DOHH2 (cell line): ENCODE data around the gene FLNB.

ENCODE experiments used
- H3F3A ChIP-seq: fragments of 200-600 bp; sonication (generic), shearing (Covaris generic); 2 replicates; pipeline ENCODE4 v1.6.0; 2016; ENCODE audit warnings: antibody characterized with exemption, mild to moderate bottlenecking; ENCODE audit not compliant: control insufficient read depth, insufficient read depth
- H3K27ac ChIP-seq: fragments of 200-600 bp; sonication (generic); 2 replicates; pipeline ENCODE4 v1.5.1; 2014; ENCODE audit warnings: low read depth, mild to moderate bottlenecking, low read length, moderate library complexity
- H3K27me3 ChIP-seq: fragments of 200-600 bp; sonication (generic); 2 replicates; pipeline ENCODE4 v1.6.1; 2014; ENCODE audit warnings: mild to moderate bottlenecking, low read length, mixed read lengths; ENCODE audit not compliant: control insufficient read depth
- H3K36me3 ChIP-seq: fragments of 200-600 bp; sonication (generic); 2 replicates; pipeline ENCODE4 v1.6.1; 2014; ENCODE audit warnings: mild to moderate bottlenecking, low read length, moderate library complexity, mixed read lengths; ENCODE audit not compliant: control insufficient read depth
- H3K4me1 ChIP-seq: fragments of 200-600 bp; sonication (generic); 2 replicates; pipeline ENCODE4 v1.6.1; 2014; ENCODE audit warnings: mild to moderate bottlenecking, low read length, mixed read lengths; ENCODE audit not compliant: control insufficient read depth
- H3K4me2 ChIP-seq: fragments of 200-600 bp; sonication (generic); 2 replicates; pipeline ENCODE4 v1.6.0; 2014; ENCODE audit warnings: mild to moderate bottlenecking, low read length, moderate library complexity
- H3K4me3 ChIP-seq: fragments of 200-600 bp; sonication (generic); 2 replicates; pipeline ENCODE4 v1.5.1; 2014; ENCODE audit warnings: mild to moderate bottlenecking, low read length, mixed read lengths
- H3K79me2 ChIP-seq: fragments of 200-600 bp; sonication (generic); 2 replicates; pipeline ENCODE4 v1.6.1; 2014; ENCODE audit warnings: mild to moderate bottlenecking, low read length, mixed read lengths; ENCODE audit not compliant: control insufficient read depth
- H3K9me2 ChIP-seq: fragments of 200-600 bp; sonication (generic); replicated peaks from 2 replicates; pipeline ENCODE4 v1.6.1; 2014; ENCODE audit warnings: mild to moderate bottlenecking, low read length, mixed read lengths; ENCODE audit not compliant: control insufficient read depth
- H3K9me3 ChIP-seq: fragments of 200-600 bp; sonication (generic); 2 replicates; pipeline ENCODE4 v1.6.1; 2014; ENCODE audit warnings: antibody characterized with exemption, low read length, mixed read lengths; ENCODE audit not compliant: control insufficient read depth, insufficient read depth
- H4K20me1 ChIP-seq: fragments of 200-600 bp; sonication (generic); 2 replicates; pipeline ENCODE4 v1.6.0; 2014; ENCODE audit warnings: low read depth, mild to moderate bottlenecking, antibody characterized with exemption, low read length, moderate library complexity; ENCODE audit not compliant: control insufficient read depth, insufficient read depth
- CTCF ChIP-seq: fragments of 200-600 bp; sonication (generic); IDR thresholded peaks from one replicate; pipeline ENCODE4 v1.5.1; 2014; ENCODE audit warnings: antibody characterized with exemption, mild to moderate bottlenecking, low read depth, low read length; ENCODE audit not compliant: poor library complexity, severe bottlenecking
- EZH2phosphoT487 ChIP-seq: fragments of 200-600 bp; sonication (generic); IDR thresholded peaks from 2 replicates; pipeline ENCODE4 v1.6.1; 2017; ENCODE audit warnings: borderline replicate concordance, mild to moderate bottlenecking, antibody characterized with exemption, low read length, moderate library complexity, mixed read lengths

FLNB gene

GRCh38 chr3:58066842-58067241 is 58.6 kb downstream of the FLNB start:
- Histone ChIP-seq H3K36me3 (no peaks in the 10 kb centered on the region), H3K4me3 (no peak overlapping the region), H3K4me2 (no peak overlapping the region), H3K27me3 (no peaks in the 10 kb centered on the region), H3K9me2 (no peaks in the 10 kb centered on the region), H3K4me1 (no peaks in the 10 kb centered on the region), H3K79me2 (no peaks in the 10 kb centered on the region), H3K27ac (no peak overlapping the region), H4K20me1 (no peaks in the 10 kb centered on the region), H3F3A (no peaks in the 10 kb centered on the region), H3K9me3 (no peaks in the 10 kb centered on the region)
- TF ChIP-seq CTCF (no peak), EZH2phosphoT487 (no peak)

- Histone ChIP-seq H3K27ac (no peak overlapping the region), H3K4me2 (no peak overlapping the region), H3K79me2 (no peaks in the 10 kb centered on the region)
These were observed 60.0 kb downstream of the FLNB start for GRCh38 chr3:58068122-58068809.

GRCh38 chr3:58071480-58071971 is 63.3 kb downstream of the FLNB start:
- H3K27me3 ChIP-seq = no peaks in the 10 kb centered on the region
- no peaks in the 10 kb centered on the region for H4K20me1 ChIP-seq
- no peaks in the 10 kb centered on the region for H3K79me2 ChIP-seq

More at GRCh38 chr3:58068122-58068809, 60.0 kb downstream of the FLNB start:
- no peaks in the 10 kb centered on the region for H3K36me3 ChIP-seq
- TF ChIP-seq EZH2phosphoT487 (no peak), CTCF (no peak)
- no peaks in the 10 kb centered on the region for H3K9me2 ChIP-seq
- H3K9me3 ChIP-seq = no peaks in the 10 kb centered on the region
- H4K20me1 ChIP-seq = no peaks in the 10 kb centered on the region
- H3F3A ChIP-seq = no peaks in the 10 kb centered on the region
- H3K27me3 ChIP-seq = no peaks in the 10 kb centered on the region
- no peak overlapping the region for H3K4me3 ChIP-seq
- H3K4me1 ChIP-seq = no peaks in the 10 kb centered on the region

More at GRCh38 chr3:58071480-58071971, 63.3 kb downstream of the FLNB start:
- Histone ChIP-seq H3K9me3 (no peaks in the 10 kb centered on the region), H3F3A (no peaks in the 10 kb centered on the region), H3K4me1 (peaks cover 9% of the 10 kb centered on the region), H3K4me2 (no peak overlapping the region), H3K36me3 (no peaks in the 10 kb centered on the region), H3K27ac (no peak overlapping the region), H3K9me2 (no peaks in the 10 kb centered on the region), H3K4me3 (no peak overlapping the region)
- TF ChIP-seq EZH2phosphoT487 = no peak
- no peak for TF ChIP-seq CTCF
